A673 (cell line): Measurements from ENCODE around the gene GAS2L2.

Experiments used
- EZH2 ChIP-seq: fragments of 200-600 bp; sonication (generic); IDR thresholded peaks from 2 replicates; pipeline ENCODE4 v1.6.1; 2017; ENCODE audit warnings: borderline replicate concordance, low read depth, mild to moderate bottlenecking, mixed read lengths, antibody characterized with exemption, low read length; ENCODE audit not compliant: poor library complexity, severe bottlenecking
- TF ChIP-seq, protein P1 (sequence below): fragments of 300-800, 200-600 bp; sonication (generic); conservative IDR thresholded peaks from 2 replicates; pipeline ENCODE4 v1.5.1; 2017; ENCODE audit warnings: low read depth, mild to moderate bottlenecking, antibody characterized with exemption, low read length, moderate library complexity, mixed read lengths

DNA sequence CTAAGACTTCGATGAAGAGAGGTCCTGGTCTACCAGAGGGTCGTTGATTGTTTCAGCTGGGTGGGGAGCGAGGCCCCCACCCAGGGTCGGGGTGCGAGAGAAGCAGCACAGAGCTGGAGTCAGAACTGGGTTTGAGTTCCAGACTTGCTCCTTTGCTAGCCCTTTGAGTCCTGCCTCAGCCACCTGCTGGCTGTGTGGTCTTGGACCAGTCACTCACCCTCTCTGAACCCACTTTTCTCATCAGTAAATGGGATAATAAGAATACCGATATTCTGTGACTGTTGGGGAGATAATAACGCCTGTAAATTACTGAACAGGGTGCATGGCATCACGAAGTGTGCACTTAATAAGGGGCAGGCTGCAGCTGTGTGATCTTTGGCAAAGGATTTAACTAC is 42.8 kb upstream of the GAS2L2 start:
- TF ChIP-seq, protein P1, sequence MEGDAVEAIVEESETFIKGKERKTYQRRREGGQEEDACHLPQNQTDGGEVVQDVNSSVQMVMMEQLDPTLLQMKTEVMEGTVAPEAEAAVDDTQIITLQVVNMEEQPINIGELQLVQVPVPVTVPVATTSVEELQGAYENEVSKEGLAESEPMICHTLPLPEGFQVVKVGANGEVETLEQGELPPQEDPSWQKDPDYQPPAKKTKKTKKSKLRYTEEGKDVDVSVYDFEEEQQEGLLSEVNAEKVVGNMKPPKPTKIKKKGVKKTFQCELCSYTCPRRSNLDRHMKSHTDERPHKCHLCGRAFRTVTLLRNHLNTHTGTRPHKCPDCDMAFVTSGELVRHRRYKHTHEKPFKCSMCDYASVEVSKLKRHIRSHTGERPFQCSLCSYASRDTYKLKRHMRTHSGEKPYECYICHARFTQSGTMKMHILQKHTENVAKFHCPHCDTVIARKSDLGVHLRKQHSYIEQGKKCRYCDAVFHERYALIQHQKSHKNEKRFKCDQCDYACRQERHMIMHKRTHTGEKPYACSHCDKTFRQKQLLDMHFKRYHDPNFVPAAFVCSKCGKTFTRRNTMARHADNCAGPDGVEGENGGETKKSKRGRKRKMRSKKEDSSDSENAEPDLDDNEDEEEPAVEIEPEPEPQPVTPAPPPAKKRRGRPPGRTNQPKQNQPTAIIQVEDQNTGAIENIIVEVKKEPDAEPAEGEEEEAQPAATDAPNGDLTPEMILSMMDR = no peak
- no peak for TF ChIP-seq EZH2
